ENCODE data around the gene ZNF107. TPM values are rescaled to one million over a fixed set of nuclear protein-coding genes. Genes with fewer than 3 reads are reported as not detected.
A peak's percentile ranks its signal among the peaks of the same experiment; 100 is the strongest.
"Not testable (repeated sequence)": the region's sequence is repeated elsewhere in the genome, so short reads cannot be mapped to it uniquely, and the experiment has no call there.

The ZNF107 gene
- total RNA-seq, 1 experiment from 2014 or later: 5.4 TPM

- peak; percentile 30 for DNase-seq (ENCODE audit: low spot score)
These were observed 67.8 kb downstream of the ZNF107 start for GRCh38 chr7:64733550-64734240.

- DNase-seq (ENCODE audit: low spot score): no peak
These were observed 70.6 kb downstream of the ZNF107 start for GRCh38 chr7:64736575-64736974.

- not testable (repeated sequence) for DNase-seq (ENCODE audit: low spot score)
These were observed 72.5 kb downstream of the ZNF107 start for GRCh38 chr7:64738403-64738802.

GRCh38 chr7:64738953-64739352, 73.0 kb downstream of the ZNF107 start:
- DNase-seq (ENCODE audit: low spot score): not testable (repeated sequence)

GRCh38 chr7:64744680-64745079, 78.7 kb downstream of the ZNF107 start:
- peak; percentile 42 for DNase-seq (ENCODE audit: low spot score)

GRCh38 chr7:64747802-64748201, 81.9 kb downstream of the ZNF107 start:
- DNase-seq (ENCODE audit: low spot score): no peak

- no peak for DNase-seq (ENCODE audit: low spot score)
These were observed 87.1 kb downstream of the ZNF107 start for GRCh38 chr7:64753032-64753431.

- no peak for DNase-seq (ENCODE audit: low spot score)
These were observed 89.9 kb downstream of the ZNF107 start for GRCh38 chr7:64755865-64756264.

GRCh38 chr7:64758151-64758550, 92.2 kb downstream of the ZNF107 start:
- DNase-seq (ENCODE audit: low spot score): no peak

Other genes with a start within 250 kb of the ZNF107 start
- gene ZNF680, start 103.1 kb upstream of the ZNF107 start, total RNA-seq (2014; rRNA removed; shearing (Covaris generic)): 15.2 and 18.0 TPM in 2 replicates
- 5.9 and 6.3 TPM in 2 replicates for gene ZNF138, start 128.3 kb downstream of the ZNF107 start, total RNA-seq (2014; rRNA removed; shearing (Covaris generic))
- gene ZNF273, start 237.1 kb downstream of the ZNF107 start, total RNA-seq (2014; rRNA removed; shearing (Covaris generic)): 13.4 and 14.6 TPM in 2 replicates

All from H4 (cell line).